ENCODE data around the gene CCDC126.

DNA sequence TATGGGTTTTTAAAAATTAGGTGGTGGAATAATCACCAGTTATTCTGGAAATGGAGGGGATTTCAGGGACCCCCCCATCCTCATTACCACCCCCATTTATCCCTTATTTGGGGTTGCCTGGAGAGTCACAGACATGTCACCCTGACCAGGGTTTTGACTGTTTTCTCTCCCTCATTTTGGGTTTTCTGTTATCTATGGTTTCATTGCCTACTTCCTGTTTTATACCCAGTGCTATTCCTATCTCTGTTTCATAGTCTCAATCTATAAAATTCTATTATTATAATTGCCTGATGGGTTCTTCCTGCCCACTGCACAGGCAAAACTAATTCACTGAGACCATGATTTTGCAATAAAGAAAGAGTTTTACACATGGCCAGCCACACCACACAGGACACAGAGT lies 66.9 kb downstream of the CCDC126 start:
- TF ChIP-seq POLR2A (IDR thresholded peaks at IDR 0.05): no peak
- TF ChIP-seq, protein P1, sequence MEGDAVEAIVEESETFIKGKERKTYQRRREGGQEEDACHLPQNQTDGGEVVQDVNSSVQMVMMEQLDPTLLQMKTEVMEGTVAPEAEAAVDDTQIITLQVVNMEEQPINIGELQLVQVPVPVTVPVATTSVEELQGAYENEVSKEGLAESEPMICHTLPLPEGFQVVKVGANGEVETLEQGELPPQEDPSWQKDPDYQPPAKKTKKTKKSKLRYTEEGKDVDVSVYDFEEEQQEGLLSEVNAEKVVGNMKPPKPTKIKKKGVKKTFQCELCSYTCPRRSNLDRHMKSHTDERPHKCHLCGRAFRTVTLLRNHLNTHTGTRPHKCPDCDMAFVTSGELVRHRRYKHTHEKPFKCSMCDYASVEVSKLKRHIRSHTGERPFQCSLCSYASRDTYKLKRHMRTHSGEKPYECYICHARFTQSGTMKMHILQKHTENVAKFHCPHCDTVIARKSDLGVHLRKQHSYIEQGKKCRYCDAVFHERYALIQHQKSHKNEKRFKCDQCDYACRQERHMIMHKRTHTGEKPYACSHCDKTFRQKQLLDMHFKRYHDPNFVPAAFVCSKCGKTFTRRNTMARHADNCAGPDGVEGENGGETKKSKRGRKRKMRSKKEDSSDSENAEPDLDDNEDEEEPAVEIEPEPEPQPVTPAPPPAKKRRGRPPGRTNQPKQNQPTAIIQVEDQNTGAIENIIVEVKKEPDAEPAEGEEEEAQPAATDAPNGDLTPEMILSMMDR (IDR thresholded peaks at IDR 0.05): no peak
